Femur (tissue), 1 donor: ENCODE data around the gene DNAJC1.
"Not testable (repeated sequence)": the region's sequence is repeated elsewhere in the genome, so short reads cannot be mapped to it uniquely, and the experiment has no call there.

ENCODE experiments used
- DNase-seq: peaks from one replicate; pipeline ENCODE4 v3.0.0-alpha.2; 2017

Gene DNAJC1

GRCh38 chr10:21722209-21722608 lies 281.3 kb downstream of the DNAJC1 start:
- DNase-seq, result no peak

DNA sequence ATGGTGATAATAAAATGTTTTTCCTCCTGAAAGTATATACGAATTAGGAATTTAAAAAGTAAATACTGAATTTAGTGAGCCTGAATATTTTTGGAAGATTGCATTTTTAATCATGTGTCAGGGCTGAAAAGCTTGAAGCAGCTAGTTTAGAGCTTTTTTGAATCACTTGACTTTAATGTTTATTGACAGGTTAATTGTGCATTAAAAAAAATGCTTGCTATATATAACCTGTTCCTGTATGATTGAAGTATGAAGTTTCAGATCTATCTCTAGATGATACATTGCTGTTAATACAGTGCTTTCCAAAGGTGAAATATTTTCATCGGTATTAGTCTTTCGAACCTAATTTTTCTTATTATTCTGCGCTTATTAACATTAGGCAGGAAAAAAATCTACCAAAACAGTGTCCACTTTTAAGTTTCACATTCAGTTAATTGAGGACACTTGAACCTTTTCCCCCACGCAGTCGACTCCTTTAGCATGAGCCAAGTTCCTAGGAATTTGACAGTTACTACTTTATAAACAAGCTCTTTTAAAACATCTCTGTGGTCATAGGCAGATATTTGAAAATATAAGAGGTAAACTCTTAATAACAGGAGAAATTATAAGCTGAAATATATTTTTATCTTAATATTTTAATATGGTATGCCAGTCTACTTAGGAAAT lies 282.4 kb downstream of the DNAJC1 start:
- no peak for DNase-seq

DNA sequence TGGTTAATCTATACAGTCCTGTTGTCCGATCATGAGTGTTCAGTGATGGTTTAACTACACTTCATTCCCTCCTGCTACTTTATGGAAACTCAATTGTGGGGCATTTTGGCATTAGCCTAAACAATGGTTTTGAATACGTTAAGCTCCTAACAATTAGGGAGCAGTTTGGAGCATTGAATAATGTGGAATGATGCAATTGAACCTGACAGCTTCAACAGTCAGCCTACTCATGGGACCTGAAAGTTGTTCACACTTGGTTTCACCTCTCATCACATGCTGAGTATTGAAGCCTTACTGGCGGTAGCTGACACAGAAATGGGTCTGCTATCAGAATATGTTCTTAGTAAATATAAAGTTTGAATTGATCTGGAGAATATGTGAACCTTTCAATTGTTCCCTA lies 283.4 kb downstream of the DNAJC1 start:
- DNase-seq, result no peak

DNA sequence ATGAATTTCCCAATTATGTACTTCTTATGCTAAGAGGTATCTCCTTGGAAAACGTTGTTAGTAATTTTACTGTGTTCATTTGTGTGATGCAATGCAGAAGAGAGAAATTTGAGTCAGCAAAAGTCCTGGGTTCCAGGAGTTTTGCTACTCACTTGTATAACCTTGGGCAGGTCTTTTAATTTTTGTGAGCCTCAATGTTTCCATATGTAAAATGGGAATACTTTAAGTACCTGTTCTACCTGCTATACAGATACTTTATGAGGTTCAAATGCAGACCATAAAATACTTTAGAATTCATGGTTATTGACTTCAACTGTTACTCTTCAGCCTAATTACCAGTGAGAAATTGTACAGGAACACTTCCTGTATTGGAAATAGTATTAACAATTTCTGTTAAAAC lies 284.0 kb downstream of the DNAJC1 start:
- DNase-seq, result no peak

GRCh38 chr10:21717437-21718054 lies 286.0 kb downstream of the DNAJC1 start:
- DNase-seq, result not testable (repeated sequence)

- DNase-seq, result no peak
Observed at GRCh38 chr10:21715531-21716195, 287.9 kb downstream of the DNAJC1 start.

- no peak for DNase-seq
Observed at GRCh38 chr10:21712975-21713374, 290.6 kb downstream of the DNAJC1 start.

- no peak for DNase-seq
Observed at GRCh38 chr10:21707498-21707897, 296.0 kb downstream of the DNAJC1 start.
